ENCODE results near the gene TPP2.

The TPP2 gene

GRCh38 chr13:102696465-102696864 lies 99.7 kb downstream of the TPP2 start:
- DNase-seq, result no peak

GRCh38 chr13:102697264-102697663 lies 100.5 kb downstream of the TPP2 start:
- DNase-seq, result no peak

- DNase-seq, result no peak
Observed at GRCh38 chr13:102697929-102698648, 101.3 kb downstream of the TPP2 start.

- no peak for DNase-seq
Observed at GRCh38 chr13:102698649-102698980, 101.8 kb downstream of the TPP2 start.

GRCh38 chr13:102699504-102699903 lies 102.7 kb downstream of the TPP2 start:
- no peak for DNase-seq

- DNase-seq, result no peak
Observed at GRCh38 chr13:102700088-102701031, 103.6 kb downstream of the TPP2 start.

- DNase-seq, result no peak
Observed at GRCh38 chr13:102701331-102701730, 104.5 kb downstream of the TPP2 start.

- no peak for DNase-seq
Observed at GRCh38 chr13:102702965-102703725, 106.4 kb downstream of the TPP2 start.

GRCh38 chr13:102703726-102704035 lies 106.9 kb downstream of the TPP2 start:
- DNase-seq, result no peak

GRCh38 chr13:102704238-102705058 lies 107.7 kb downstream of the TPP2 start:
- DNase-seq, result no peak

GRCh38 chr13:102707467-102707866 lies 110.7 kb downstream of the TPP2 start:
- no peak for DNase-seq

- DNase-seq, result no peak
Observed at GRCh38 chr13:102708211-102708610, 111.4 kb downstream of the TPP2 start.

- no peak for DNase-seq
Observed at GRCh38 chr13:102708991-102709390, 112.2 kb downstream of the TPP2 start.

- no peak for DNase-seq
Observed at GRCh38 chr13:102709536-102709935, 112.8 kb downstream of the TPP2 start.

GRCh38 chr13:102710261-102710679 lies 113.5 kb downstream of the TPP2 start:
- DNase-seq, result no peak

GRCh38 chr13:102715447-102715846 lies 118.7 kb downstream of the TPP2 start:
- DNase-seq, result no peak

- no peak for DNase-seq
Observed at GRCh38 chr13:102718746-102719145, 122.0 kb downstream of the TPP2 start.

GRCh38 chr13:102721800-102722231 lies 125.0 kb downstream of the TPP2 start:
- no peak for DNase-seq

GRCh38 chr13:102724923-102725322 lies 128.1 kb downstream of the TPP2 start:
- DNase-seq, result no peak

- DNase-seq, result no peak
Observed at GRCh38 chr13:102726430-102726829, 129.6 kb downstream of the TPP2 start.
